Trophoblast cell (in vitro differentiated cells and primary cell): Measurements from ENCODE around the gene SSH2.

Experiments used
- DNase-seq, 2 donors: peaks; one replicate each; pipeline ENCODE4 v3.0.0-alpha.2; 2016
- H2AFZ ChIP-seq: 2 replicates; pipeline ENCODE4 v1.6.1; 2013; ENCODE audit warnings: low read length, moderate library complexity, mild to moderate bottlenecking; ENCODE audit not compliant: insufficient read depth, poor library complexity
- H2AK5ac ChIP-seq: 2 replicates; pipeline ENCODE4 v1.6.1; 2013; ENCODE audit warnings: mild to moderate bottlenecking, low read length
- H2BK120ac ChIP-seq: 2 replicates; pipeline ENCODE4 v1.6.1; 2013; ENCODE audit warnings: low read length, mild to moderate bottlenecking, moderate library complexity; ENCODE audit not compliant: insufficient read depth, poor library complexity
- H2BK12ac ChIP-seq: 2 replicates; pipeline ENCODE4 v1.6.1; 2013; ENCODE audit warnings: mild to moderate bottlenecking, low read length, moderate library complexity
- H2BK5ac ChIP-seq: 2 replicates; pipeline ENCODE4 v1.6.1; 2013; ENCODE audit warnings: low read length, low read depth, moderate library complexity, mild to moderate bottlenecking; ENCODE audit not compliant: poor library complexity
- H3K14ac ChIP-seq: 2 replicates; pipeline ENCODE4 v1.6.1; 2013; ENCODE audit warnings: mild to moderate bottlenecking, low read length
- H3K18ac ChIP-seq: 2 replicates; pipeline ENCODE4 v1.6.1; 2013; ENCODE audit warnings: mild to moderate bottlenecking, low read length
- H3K23ac ChIP-seq: 2 replicates; pipeline ENCODE4 v1.6.1; 2013; ENCODE audit warnings: low read length
- H3K27ac ChIP-seq: 2 replicates; pipeline ENCODE4 v1.5.1; 2013; ENCODE audit warnings: low read depth, mild to moderate bottlenecking, inconsistent platforms, low read length, moderate library complexity
- H3K27me3 ChIP-seq: 2 replicates; pipeline ENCODE4 v1.6.1; 2013; ENCODE audit warnings: inconsistent platforms, mild to moderate bottlenecking, low read length, moderate library complexity; ENCODE audit not compliant: insufficient read depth
- H3K36me3 ChIP-seq, 2 experiments: 1 replicate in 1 of 2; 2 replicates in 1 of 2; pipeline ENCODE4 v1.6.1; 2013; ENCODE audit warnings: low read length in 2 of 2, mild to moderate bottlenecking in 2 of 2, moderate library complexity in 1 of 2; ENCODE audit not compliant: insufficient read depth in 2 of 2, control insufficient read depth in 1 of 2
- H3K4ac ChIP-seq: 2 replicates; pipeline ENCODE4 v1.6.1; 2013; ENCODE audit warnings: low read depth, mild to moderate bottlenecking, low read length, moderate library complexity
- H3K4me1 ChIP-seq, 2 experiments: 1 replicate in 1 of 2; 2 replicates in 1 of 2; pipeline ENCODE4 v1.6.1; 2013; ENCODE audit warnings: low read length in 2 of 2, mild to moderate bottlenecking in 2 of 2, moderate library complexity in 1 of 2; ENCODE audit not compliant: insufficient read depth in 2 of 2, control insufficient read depth in 1 of 2
- H3K4me2 ChIP-seq: 2 replicates; pipeline ENCODE4 v1.6.1; 2013; ENCODE audit warnings: inconsistent platforms, mild to moderate bottlenecking, low read length, moderate library complexity
- H3K4me3 ChIP-seq: 2 replicates; pipeline ENCODE4 v1.5.1; 2013; ENCODE audit warnings: mild to moderate bottlenecking, low read depth, low read length, inconsistent platforms
- H3K79me1 ChIP-seq: one replicate; pipeline ENCODE4 v1.6.1; 2013; ENCODE audit warnings: low read length
- H3K79me2 ChIP-seq: 2 replicates; pipeline ENCODE4 v1.6.1; 2013; ENCODE audit warnings: low read length, mild to moderate bottlenecking; ENCODE audit not compliant: control insufficient read depth, insufficient read depth, poor library complexity
- H3K9ac ChIP-seq: 2 replicates; pipeline ENCODE4 v1.6.1; 2013; ENCODE audit warnings: mild to moderate bottlenecking, low read length
- H3K9me3 ChIP-seq: 2 replicates; pipeline ENCODE4 v1.6.1; 2013; ENCODE audit warnings: low read depth, mild to moderate bottlenecking, control low read depth, inconsistent platforms, low read length; ENCODE audit not compliant: insufficient read depth
- H4K12ac ChIP-seq: 2 replicates; pipeline ENCODE4 v1.6.1; 2013; ENCODE audit warnings: low read depth, mild to moderate bottlenecking, low read length, moderate library complexity
- H4K8ac ChIP-seq: 2 replicates; pipeline ENCODE4 v1.6.1; 2013; ENCODE audit warnings: low read depth, mild to moderate bottlenecking, low read length, moderate library complexity
- H4K91ac ChIP-seq: one replicate; pipeline ENCODE4 v1.6.1; 2013; ENCODE audit warnings: low read depth, mild to moderate bottlenecking, low read length, moderate library complexity
- WGBS: extraction: QIAGEN DNeasy Blood & Tissue Kit; methylation state at CpG from one replicate; pipeline ENCODE4 v1.1.7; 2013; ENCODE audit warnings: missing lambda C conversion rate; ENCODE audit not compliant: insufficient read length, insufficient coverage; ENCODE audit errors: extremely low coverage; 5-methylcytosine and 5-hydroxymethylcytosine counted together

SSH2 gene

DNA sequence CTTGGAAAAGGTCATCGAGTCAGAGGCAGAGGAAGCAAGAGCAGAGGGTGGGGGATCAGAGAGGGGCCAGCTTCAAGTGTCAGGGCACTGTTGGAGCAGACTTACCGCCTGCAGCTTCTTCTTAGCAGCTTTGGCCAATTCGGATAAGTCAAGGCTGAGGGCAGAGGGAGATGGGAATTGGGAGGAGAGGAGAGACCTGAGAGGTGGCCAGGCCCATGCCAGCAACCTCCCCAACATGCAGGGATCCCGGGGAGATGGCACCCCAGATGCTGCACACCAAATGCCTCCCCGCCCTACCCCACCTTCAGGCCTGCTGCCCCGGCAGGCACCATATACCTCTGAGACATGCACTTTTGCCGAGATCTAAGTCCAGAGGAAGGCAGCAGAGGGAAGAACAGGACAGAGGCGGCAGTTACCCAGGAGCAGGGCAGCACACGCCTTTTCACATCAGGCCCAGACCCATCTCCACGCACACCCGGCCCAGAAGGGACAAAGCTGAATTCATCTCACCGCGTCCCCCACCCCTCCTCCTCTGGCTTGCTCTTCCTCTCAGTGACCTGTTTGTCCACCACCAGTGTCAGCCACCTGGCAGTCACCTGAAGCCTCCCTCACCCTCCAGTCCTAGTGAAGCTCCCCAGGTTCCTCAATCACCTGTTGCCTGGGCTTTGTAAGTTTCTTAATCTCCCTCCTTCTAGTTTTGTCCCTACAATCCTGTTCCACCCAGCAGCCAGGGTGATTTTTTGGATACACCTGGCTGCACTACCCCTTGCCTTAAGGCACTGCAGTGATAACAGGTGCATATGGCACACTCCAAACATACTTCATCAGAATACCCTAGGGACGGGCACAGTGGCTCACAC, 351.2 kb downstream of the SSH2 start:
- Histone ChIP-seq H3K9ac (no peak overlapping the region), H3K4me1 (no peaks in the 10 kb centered on the region), H4K91ac (no peak overlapping the region)

GRCh38 chr17:29577385-29578211, 352.4 kb downstream of the SSH2 start:
- Histone ChIP-seq H3K4me2 (no peak overlapping the region), H3K4ac (no peak overlapping the region), H2AFZ (no peak overlapping the region), H3K36me3 (peaks cover 72 to 80% of the 10 kb centered on the region in 2 experiments), H3K9me3 (no peaks in the 10 kb centered on the region), H3K79me2 (no peaks in the 10 kb centered on the region), H2AK5ac (no peak overlapping the region), H3K9ac (no peak overlapping the region), H3K27ac (no peak overlapping the region), H4K8ac (no peak overlapping the region), H3K4me3 (no peak overlapping the region), H3K18ac (no peak overlapping the region), H3K14ac (no peak overlapping the region), H3K79me1 (no peaks in the 10 kb centered on the region), H2BK12ac (no peak overlapping the region), H2BK5ac (no peak overlapping the region), H3K23ac (no peak overlapping the region), H2BK120ac (no peak overlapping the region), H3K4me1 (no peaks in the 10 kb centered on the region), H4K12ac (no peak overlapping the region), H3K27me3 (no peaks in the 10 kb centered on the region), H4K91ac (no peak overlapping the region)
- no CpG with 5 or more reads among the region's 22 CpGs for WGBS
- no peak for DNase-seq

More for the DNA sequence above, 351.2 kb downstream of the SSH2 start:
- Histone ChIP-seq H2AFZ (no peak overlapping the region), H3K4me2 (no peak overlapping the region), H3K14ac (no peak overlapping the region), H4K12ac (no peak overlapping the region), H3K36me3 (peaks cover 69 to 80% of the 10 kb centered on the region in 2 experiments), H3K27me3 (no peaks in the 10 kb centered on the region), H2BK120ac (no peak overlapping the region), H3K27ac (no peak overlapping the region), H2BK12ac (no peak overlapping the region), H2AK5ac (no peak overlapping the region), H3K79me1 (no peaks in the 10 kb centered on the region), H3K4ac (no peak overlapping the region), H3K18ac (no peak overlapping the region), H3K9me3 (no peaks in the 10 kb centered on the region), H2BK5ac (no peak overlapping the region), H3K23ac (no peak overlapping the region), H3K4me3 (no peak overlapping the region), H3K79me2 (no peaks in the 10 kb centered on the region), H4K8ac (no peak overlapping the region)
- no peak for DNase-seq
- no CpG with 5 or more reads among the region's 14 CpGs for WGBS

GRCh38 chr17:29577001-29577370, 353.0 kb downstream of the SSH2 start:
- no peak overlapping the region for H4K91ac ChIP-seq
- no CpG with 5 or more reads among the region's 9 CpGs for WGBS
- no peaks in the 10 kb centered on the region for H3K9me3 ChIP-seq
- no peak overlapping the region for H3K4ac ChIP-seq
- H3K9ac ChIP-seq = no peak overlapping the region
- H3K79me1 ChIP-seq = no peaks in the 10 kb centered on the region
- H3K23ac ChIP-seq = no peak overlapping the region
- peaks cover 69 to 74% of the 10 kb centered on the region in 2 experiments for H3K36me3 ChIP-seq
- no peak overlapping the region for H2AFZ ChIP-seq
- no peak for DNase-seq
- no peak overlapping the region for H3K18ac ChIP-seq
- H2BK120ac ChIP-seq = no peak overlapping the region
- no peaks in the 10 kb centered on the region for H3K4me1 ChIP-seq
- H2BK5ac ChIP-seq = no peak overlapping the region
- H4K8ac ChIP-seq = no peak overlapping the region
- no peak overlapping the region for H3K4me3 ChIP-seq
- H3K27me3 ChIP-seq = no peaks in the 10 kb centered on the region
- no peak overlapping the region for H3K4me2 ChIP-seq
- H2BK12ac ChIP-seq = no peak overlapping the region
- H4K12ac ChIP-seq = no peak overlapping the region
- no peaks in the 10 kb centered on the region for H3K79me2 ChIP-seq
- no peak overlapping the region for H2AK5ac ChIP-seq
- no peak overlapping the region for H3K14ac ChIP-seq
- H3K27ac ChIP-seq = no peak overlapping the region

- Histone ChIP-seq H3K27me3 (no peaks in the 10 kb centered on the region), H3K36me3 (peaks cover 69 to 74% of the 10 kb centered on the region in 2 experiments), H2BK12ac (no peak overlapping the region), H3K14ac (no peak overlapping the region), H3K79me2 (no peaks in the 10 kb centered on the region), H3K4me2 (no peak overlapping the region), H3K4me1 (no peaks in the 10 kb centered on the region), H2AFZ (no peak overlapping the region), H4K8ac (no peak overlapping the region), H4K12ac (no peak overlapping the region), H3K4ac (no peak overlapping the region), H3K18ac (no peak overlapping the region), H4K91ac (no peak overlapping the region), H3K4me3 (no peak overlapping the region), H2BK5ac (no peak overlapping the region), H3K9me3 (peaks cover 2% of the 10 kb centered on the region), H3K79me1 (no peaks in the 10 kb centered on the region), H2BK120ac (no peak overlapping the region), H3K23ac (no peak overlapping the region), H3K9ac (no peak overlapping the region), H3K27ac (no peak overlapping the region), H2AK5ac (no peak overlapping the region)
- no CpG with 5 or more reads among the region's 37 CpGs for WGBS
- DNase-seq = no peak
Observed at GRCh38 chr17:29576214-29577000, 353.6 kb downstream of the SSH2 start.
